Lower lobe of right lung (tissue), 2 donors: ENCODE results near the gene OVCA2. TPM values are rescaled to one million over a fixed set of nuclear protein-coding genes. Genes with fewer than 3 reads are reported as not detected.

Experiments
- ATAC-seq, 2 donors: fragments of 200-7000 bp; cut with Tn5 transposase; one replicate each; pipeline ENCODE4 v1.9.1; 2020 to 2022; ENCODE audit warnings: mild to moderate bottlenecking in 2 of 2, moderate library complexity in 2 of 2
- DNase-seq: peaks from one replicate; pipeline ENCODE4 v3.0.0-alpha.2; 2020
- H3K27ac ChIP-seq: fragments of 200-600 bp; one replicate; pipeline ENCODE4 v1.8.0; 2022
- H3K27me3 ChIP-seq: fragments of 200-600 bp; one replicate; pipeline ENCODE4 v1.8.0; 2022; ENCODE audit warnings: low read depth
- H3K36me3 ChIP-seq: fragments of 200-600 bp; one replicate; pipeline ENCODE4 v1.8.0; 2022; ENCODE audit warnings: mild to moderate bottlenecking
- H3K4me1 ChIP-seq: fragments of 200-600 bp; one replicate; pipeline ENCODE4 v1.8.0; 2022
- H3K4me3 ChIP-seq: fragments of 200-600 bp; one replicate; pipeline ENCODE4 v1.8.0; 2022; ENCODE audit warnings: mild to moderate bottlenecking
- H3K9me3 ChIP-seq: fragments of 200-600 bp; one replicate; pipeline ENCODE4 v1.8.0; 2022
- CTCF ChIP-seq: fragments of 200-600 bp; IDR thresholded peaks from one replicate; pipeline ENCODE4 v1.8.0; 2022; ENCODE audit warnings: antibody characterized with exemption, mild to moderate bottlenecking
- intact Hi-C: fragments of 100-400 bp; cut with DNase I; formaldehyde crosslinking; loops from one replicate; pipeline ENCODE4 v1.11.0; 2022
- total RNA-seq: library from RNA; stranded (reverse); fragmentation: NEBNext Ultra II Directional; extraction: Animal tissue kit (Norgen Biotek cat#: 25700); gene quantifications from one replicate; pipeline ENCODE4 v1.2.1, GENCODE V29; 2021
- donor health status: DM: no; HTN: yes; CAD: no; lungs with severe emphysema.

The OVCA2 gene
- total RNA-seq, 1 donor from 2014 or later: 20.3 TPM

DNA sequence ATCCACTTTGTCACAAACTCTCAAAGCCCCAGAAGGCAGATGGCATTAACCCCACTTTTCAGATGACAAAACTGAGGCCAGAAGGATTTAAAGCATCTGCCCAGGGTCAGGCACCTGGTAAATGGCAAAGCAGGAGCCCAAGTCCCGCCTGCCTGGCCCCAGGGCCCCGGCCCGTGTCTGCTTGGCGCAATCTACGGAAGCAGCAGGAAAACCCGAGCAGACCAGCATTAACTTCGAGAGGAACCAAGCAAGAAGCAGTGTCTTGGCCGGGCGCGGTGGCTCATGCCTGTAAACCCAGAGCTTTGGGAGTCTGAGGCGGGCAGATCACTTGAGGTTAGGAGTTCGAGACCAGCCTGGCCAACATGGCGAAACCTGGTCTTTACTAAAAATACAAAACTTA lies 38.3 kb upstream of the OVCA2 start:
- no peak for DNase-seq
- intact Hi-C loops: no loop called here
- Histone ChIP-seq H3K27me3 (no peaks in the 10 kb centered on the region), H3K27ac (no peak overlapping the region), H3K4me3 (no peak overlapping the region), H3K4me1 (peaks cover 19% of the 10 kb centered on the region), H3K36me3 (no peaks in the 10 kb centered on the region), H3K9me3 (no peaks in the 10 kb centered on the region)
- ATAC-seq: no peak
- TF ChIP-seq CTCF: no peak

DNA sequence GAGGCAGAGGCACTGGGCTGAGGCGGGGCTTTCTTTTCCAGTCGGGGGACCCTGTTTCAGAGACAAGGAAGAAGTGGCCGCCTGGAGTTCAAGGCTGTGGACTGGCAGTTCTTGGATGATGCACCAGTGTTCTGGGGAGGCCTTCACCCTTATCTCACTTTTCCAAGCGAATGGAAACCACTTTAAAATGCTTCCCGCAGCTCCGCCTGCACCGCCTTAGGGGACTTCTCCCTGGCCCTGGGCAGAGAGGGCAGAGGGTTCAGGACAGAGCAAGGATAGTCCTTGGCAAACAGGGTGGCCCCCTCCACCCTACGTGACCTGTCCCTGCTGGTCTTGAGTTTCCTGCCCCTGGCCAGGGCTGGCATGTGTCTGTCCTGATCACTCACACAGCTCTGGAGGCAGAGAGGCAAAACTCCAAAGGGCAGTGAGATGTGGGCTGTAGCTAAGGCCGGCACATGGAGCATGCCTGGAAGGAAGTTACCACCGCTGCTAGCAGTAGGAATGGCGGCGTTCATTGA lies 37.3 kb upstream of the OVCA2 start:
- Histone ChIP-seq H3K9me3 (no peaks in the 10 kb centered on the region), H3K27ac (no peak overlapping the region), H3K36me3 (no peaks in the 10 kb centered on the region), H3K4me1 (peaks cover 11% of the 10 kb centered on the region), H3K4me3 (no peak overlapping the region), H3K27me3 (no peaks in the 10 kb centered on the region)
- intact Hi-C loops: no loop called here
- TF ChIP-seq CTCF: no peak
- DNase-seq: no peak
- no peak for ATAC-seq

DNA sequence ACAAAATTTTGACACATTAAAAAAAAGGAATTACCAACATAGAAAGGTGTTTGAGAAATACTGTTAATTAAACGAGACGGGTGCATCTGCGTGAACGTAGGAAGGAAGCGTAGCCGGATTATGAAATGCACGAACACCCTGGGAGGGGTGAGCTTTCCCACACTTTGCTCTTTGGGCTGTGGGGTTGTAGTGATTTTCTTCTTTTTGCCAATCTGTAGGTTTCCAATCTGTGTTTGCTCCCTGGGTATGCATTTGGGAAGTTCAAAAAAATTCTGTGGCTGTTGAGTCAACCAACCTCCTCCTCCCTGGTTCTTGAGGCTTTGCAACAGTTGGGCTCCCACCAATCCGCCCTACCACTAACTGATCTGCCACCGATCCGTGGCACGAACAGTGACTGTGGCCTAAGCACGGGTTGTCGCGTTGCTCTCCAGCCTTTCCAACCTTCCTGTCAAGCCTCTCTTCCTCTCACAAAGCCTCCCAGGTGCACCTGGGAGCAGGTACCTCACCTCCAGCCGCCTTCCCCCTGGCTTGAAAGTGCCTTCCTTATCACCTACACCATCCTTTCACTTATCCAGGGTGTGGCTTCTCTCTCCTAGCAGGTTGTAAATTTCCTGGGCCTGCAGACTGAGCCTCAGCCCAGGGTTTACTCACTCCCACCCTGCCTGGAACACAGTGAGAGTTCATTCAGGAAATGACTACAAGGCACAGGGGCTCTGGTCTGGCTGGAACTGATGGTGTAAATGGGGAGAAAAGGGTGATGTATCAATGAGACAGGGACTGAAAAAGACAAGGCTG lies 33.3 kb upstream of the OVCA2 start:
- TF ChIP-seq CTCF: no peak
- no peak for ATAC-seq

GRCh38 chr17:2009737-2010136 lies 32.1 kb upstream of the OVCA2 start:
- Histone ChIP-seq H3K4me3 (no peak overlapping the region), H3K36me3 (no peaks in the 10 kb centered on the region), H3K27ac (no peak overlapping the region), H3K4me1 (peaks cover 16% of the 10 kb centered on the region), H3K9me3 (no peaks in the 10 kb centered on the region), H3K27me3 (no peaks in the 10 kb centered on the region)
- TF ChIP-seq CTCF: no peak
- DNase-seq: no peak
- no peak for ATAC-seq
- intact Hi-C loops: no loop called here

More for the DNA sequence above, 33.3 kb upstream of the OVCA2 start:
- Histone ChIP-seq H3K27ac (no peak overlapping the region), H3K9me3 (no peaks in the 10 kb centered on the region), H3K4me3 (no peak overlapping the region), H3K36me3 (no peaks in the 10 kb centered on the region), H3K27me3 (no peaks in the 10 kb centered on the region), H3K4me1 (peaks cover 16% of the 10 kb centered on the region)
- no peak for DNase-seq
- intact Hi-C loops: no loop called here

DNA sequence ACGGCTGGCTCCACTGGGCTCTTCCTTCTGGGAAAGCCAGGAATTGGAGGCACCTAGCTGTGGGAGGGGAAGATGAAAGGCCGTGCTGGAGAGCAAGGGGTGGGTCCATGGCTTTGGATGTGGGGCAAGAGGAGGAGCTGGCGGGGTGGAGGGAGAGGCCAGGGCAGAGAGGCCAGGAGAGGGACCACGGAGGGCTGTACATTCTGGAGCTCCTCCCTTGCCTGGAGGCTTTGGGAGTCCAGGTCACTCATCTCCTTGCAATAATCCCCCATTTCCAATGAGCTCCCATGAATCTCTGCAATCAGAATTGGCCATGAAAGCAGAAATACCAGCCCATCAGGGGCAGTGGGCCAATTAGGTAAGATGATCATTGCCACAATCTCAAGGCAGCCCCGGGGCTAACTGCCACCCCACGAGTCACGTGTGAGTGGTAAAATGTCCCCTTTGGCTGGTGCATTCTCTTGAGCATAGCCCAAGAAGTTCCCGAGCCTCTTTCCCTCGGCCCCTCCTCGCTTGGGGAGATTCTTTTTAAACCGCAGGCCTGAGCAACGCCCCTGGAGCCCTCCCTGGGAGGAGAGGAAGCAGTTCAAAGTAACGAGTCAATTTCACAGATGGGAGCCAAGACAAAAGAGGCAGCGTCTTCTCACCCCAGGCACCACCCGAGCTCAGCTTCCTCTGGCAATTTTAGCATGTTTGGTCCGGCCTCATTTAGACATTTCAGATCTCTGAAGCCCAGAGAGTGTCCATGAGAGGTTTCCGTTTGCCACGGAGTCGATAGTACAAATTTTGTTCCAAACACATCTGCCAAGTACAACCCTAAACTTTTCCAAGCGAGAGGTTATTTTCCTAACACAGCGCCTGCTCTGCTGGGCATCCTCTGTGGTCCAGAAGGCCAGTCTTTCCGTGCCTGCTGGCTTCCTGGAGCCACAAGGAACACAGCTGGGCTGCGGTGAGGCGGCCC lies 30.1 kb upstream of the OVCA2 start:
- ATAC-seq: peak; percentile 74 to 85
- DNase-seq: peak; percentile 70
- intact Hi-C loops: no loop called here
- Histone ChIP-seq H3K27ac (peak overlapping the region; percentile 50), H3K36me3 (no peaks in the 10 kb centered on the region), H3K27me3 (peaks cover 4% of the 10 kb centered on the region), H3K4me3 (peak overlapping the region; percentile 3), H3K9me3 (no peaks in the 10 kb centered on the region), H3K4me1 (peaks cover 16% of the 10 kb centered on the region)
- no peak for TF ChIP-seq CTCF
